Measurements from ENCODE around the gene SRPK1.
"Not testable (repeated sequence)": the region's sequence is repeated elsewhere in the genome, so short reads cannot be mapped to it uniquely, and the experiment has no call there.

SRPK1 gene

DNA sequence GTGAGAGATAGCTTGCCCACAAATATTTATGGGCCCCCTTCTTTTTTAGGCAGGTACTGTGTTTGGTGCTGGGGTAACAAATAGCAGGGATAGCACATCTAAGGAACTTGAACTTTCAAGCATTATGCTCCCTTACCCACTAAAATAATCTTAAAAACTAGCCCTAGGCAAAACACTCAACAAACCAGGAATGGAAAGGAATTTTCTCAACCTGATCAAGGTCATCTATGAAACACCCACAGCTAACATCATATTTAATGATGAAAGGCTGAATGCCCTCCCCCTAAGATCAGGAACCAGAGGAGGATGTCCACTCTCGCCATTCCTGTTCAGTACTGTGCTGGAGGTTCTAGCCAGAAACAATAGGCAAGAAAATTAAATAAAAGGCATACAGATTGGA, 8.7 kb upstream of the SRPK1 start:
- H3K4me3 ChIP-seq (ENCODE audit: low read length): no peak overlapping the region
- no peak overlapping the region for H3K9ac ChIP-seq (ENCODE audit: low read length)
- H3K36me3 ChIP-seq (ENCODE audit: control insufficient read depth, insufficient read depth, low read length, severe bottlenecking): no peaks in the 10 kb centered on the region
- H3K27me3 ChIP-seq (replicated peaks; ENCODE audit: control insufficient read depth, insufficient read depth, low read length): no peaks in the 10 kb centered on the region
- no peaks in the 10 kb centered on the region for H3K4me1 ChIP-seq (ENCODE audit: control insufficient read depth, insufficient read depth, low read length)
- no peak for DNase-seq (ENCODE audit: low read depth)
- no peaks in the 10 kb centered on the region for H3K9me3 ChIP-seq (ENCODE audit: control insufficient read depth, low read length)

DNA sequence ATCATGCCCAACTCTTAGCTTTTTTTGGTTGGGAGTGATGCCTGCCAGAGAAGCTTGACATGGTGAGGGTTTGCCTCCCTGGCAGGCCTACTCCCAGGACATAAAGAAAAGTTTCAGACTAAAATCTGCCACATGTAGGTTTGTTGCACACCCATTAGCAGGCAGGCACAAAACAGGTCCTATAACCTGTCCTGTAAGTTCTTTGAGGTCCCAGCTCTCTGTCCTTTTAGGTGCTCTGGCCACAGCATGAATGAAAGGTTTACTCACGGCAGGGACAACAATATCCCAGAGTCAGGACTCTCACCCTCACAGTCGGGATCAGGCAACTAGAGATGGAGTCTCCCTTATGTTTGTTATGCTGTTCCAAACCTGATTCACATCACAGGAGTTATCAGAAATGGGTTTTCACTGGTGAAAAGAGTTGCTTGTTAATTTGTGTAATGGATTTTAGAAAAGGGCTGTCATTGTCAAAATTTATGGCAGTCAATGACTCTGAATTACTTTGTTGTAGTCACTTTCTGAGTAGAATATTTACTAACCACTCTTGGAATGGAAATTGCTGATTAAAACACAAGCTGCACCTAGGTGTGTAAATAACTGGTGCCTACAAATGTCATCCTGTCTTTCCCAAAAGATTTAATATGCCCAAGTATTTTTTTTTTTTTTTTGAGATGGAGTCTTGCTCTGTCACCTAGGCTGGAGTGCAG, 5.8 kb upstream of the SRPK1 start:
- no peaks in the 10 kb centered on the region for H3K27me3 ChIP-seq (replicated peaks; ENCODE audit: control insufficient read depth, insufficient read depth, low read length)
- peaks cover 5% of the 10 kb centered on the region for H3K4me1 ChIP-seq (ENCODE audit: control insufficient read depth, insufficient read depth, low read length)
- no peak overlapping the region for H3K9ac ChIP-seq (ENCODE audit: low read length)
- no peaks in the 10 kb centered on the region for H3K9me3 ChIP-seq (ENCODE audit: control insufficient read depth, low read length)
- no peak for DNase-seq (ENCODE audit: low read depth)
- no peak overlapping the region for H3K4me3 ChIP-seq (ENCODE audit: low read length)
- H3K36me3 ChIP-seq (ENCODE audit: control insufficient read depth, insufficient read depth, low read length, severe bottlenecking): no peaks in the 10 kb centered on the region

DNA sequence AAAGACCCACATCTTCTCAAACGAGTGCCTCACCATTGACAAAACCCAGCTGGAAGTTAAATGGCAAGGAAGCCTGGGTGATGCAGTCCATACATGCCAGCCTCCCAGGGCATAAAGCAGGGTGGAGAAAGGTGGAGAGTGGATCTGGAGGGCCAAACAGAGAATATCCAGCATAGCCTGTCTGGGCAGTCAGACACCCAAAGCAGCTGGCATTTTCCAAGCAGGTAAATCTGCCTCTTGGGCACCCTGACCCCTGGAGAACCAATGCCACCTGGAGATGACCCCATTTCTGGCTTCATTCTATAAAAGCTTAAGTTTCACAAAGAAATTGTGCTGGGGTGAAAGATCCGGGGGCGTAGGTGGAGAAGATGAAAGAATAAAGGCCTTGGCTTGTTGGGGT, 5.1 kb upstream of the SRPK1 start:
- no peak overlapping the region for H3K4me3 ChIP-seq (ENCODE audit: low read length)
- no peak overlapping the region for H3K9ac ChIP-seq (ENCODE audit: low read length)
- H3K36me3 ChIP-seq (ENCODE audit: control insufficient read depth, insufficient read depth, low read length, severe bottlenecking): no peaks in the 10 kb centered on the region
- peaks cover 9% of the 10 kb centered on the region for H3K4me1 ChIP-seq (ENCODE audit: control insufficient read depth, insufficient read depth, low read length)
- H3K27me3 ChIP-seq (replicated peaks; ENCODE audit: control insufficient read depth, insufficient read depth, low read length): no peaks in the 10 kb centered on the region
- DNase-seq (ENCODE audit: low read depth): no peak
- no peaks in the 10 kb centered on the region for H3K9me3 ChIP-seq (ENCODE audit: control insufficient read depth, low read length)

DNA sequence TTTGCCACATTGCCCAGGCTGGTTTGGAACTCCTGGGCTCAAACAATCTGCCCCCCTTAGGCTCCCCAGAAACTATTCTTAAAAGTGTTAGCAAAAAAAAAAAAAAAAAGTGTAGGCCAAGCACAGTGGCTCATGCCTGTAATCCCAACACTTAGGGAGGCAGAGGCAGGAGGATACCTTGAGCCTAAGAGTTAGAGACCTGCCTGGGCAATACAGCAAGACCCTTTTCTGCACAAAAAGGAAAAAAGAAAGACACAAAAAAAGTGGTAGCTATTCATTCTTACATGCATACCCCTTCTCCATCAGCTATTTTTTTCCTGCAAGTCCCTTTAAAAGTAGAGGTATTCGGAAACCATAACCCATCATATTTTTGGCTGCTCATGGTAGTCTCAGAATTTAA, 3.2 kb upstream of the SRPK1 start:
- no peaks in the 10 kb centered on the region for H3K9me3 ChIP-seq (ENCODE audit: control insufficient read depth, low read length)
- no peak overlapping the region for H3K9ac ChIP-seq (ENCODE audit: low read length)
- H3K4me1 ChIP-seq (ENCODE audit: control insufficient read depth, insufficient read depth, low read length): peaks cover 15% of the 10 kb centered on the region
- no peaks in the 10 kb centered on the region for H3K27me3 ChIP-seq (replicated peaks; ENCODE audit: control insufficient read depth, insufficient read depth, low read length)
- no peak overlapping the region for H3K4me3 ChIP-seq (ENCODE audit: low read length)
- no peaks in the 10 kb centered on the region for H3K36me3 ChIP-seq (ENCODE audit: control insufficient read depth, insufficient read depth, low read length, severe bottlenecking)
- DNase-seq (ENCODE audit: low read depth): no peak

DNA sequence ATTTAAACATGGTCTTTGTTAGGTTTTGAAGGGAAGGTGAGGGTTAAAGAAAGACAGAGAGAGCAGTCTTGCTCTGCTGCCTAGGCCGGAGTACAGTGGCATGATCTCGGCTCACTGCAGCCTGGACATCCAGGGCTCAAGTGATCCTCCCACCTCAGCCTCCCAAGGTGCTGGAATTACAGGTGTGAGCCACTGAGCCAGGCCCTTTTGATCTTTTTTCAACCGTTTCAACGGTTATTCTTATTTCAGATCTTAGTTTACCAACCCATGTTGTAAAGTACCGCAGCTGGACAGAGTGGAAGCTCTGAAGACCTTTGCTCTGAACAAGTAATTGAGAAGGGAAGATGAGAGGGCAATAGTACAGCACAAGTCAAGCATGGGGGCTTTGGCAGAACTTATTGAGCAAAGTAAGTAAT, 1.2 kb upstream of the SRPK1 start:
- Histone ChIP-seq H3K4me3 (ENCODE audit: low read length) (no peak overlapping the region), H3K4me1 (ENCODE audit: control insufficient read depth, insufficient read depth, low read length) (peaks cover 21% of the 10 kb centered on the region), H3K27me3 (replicated peaks; ENCODE audit: control insufficient read depth, insufficient read depth, low read length) (no peaks in the 10 kb centered on the region), H3K9ac (ENCODE audit: low read length) (peak overlapping the region; percentile 83), H3K36me3 (ENCODE audit: control insufficient read depth, insufficient read depth, low read length, severe bottlenecking) (no peaks in the 10 kb centered on the region), H3K9me3 (ENCODE audit: control insufficient read depth, low read length) (no peaks in the 10 kb centered on the region)
- no peak for DNase-seq (ENCODE audit: low read depth)

DNA sequence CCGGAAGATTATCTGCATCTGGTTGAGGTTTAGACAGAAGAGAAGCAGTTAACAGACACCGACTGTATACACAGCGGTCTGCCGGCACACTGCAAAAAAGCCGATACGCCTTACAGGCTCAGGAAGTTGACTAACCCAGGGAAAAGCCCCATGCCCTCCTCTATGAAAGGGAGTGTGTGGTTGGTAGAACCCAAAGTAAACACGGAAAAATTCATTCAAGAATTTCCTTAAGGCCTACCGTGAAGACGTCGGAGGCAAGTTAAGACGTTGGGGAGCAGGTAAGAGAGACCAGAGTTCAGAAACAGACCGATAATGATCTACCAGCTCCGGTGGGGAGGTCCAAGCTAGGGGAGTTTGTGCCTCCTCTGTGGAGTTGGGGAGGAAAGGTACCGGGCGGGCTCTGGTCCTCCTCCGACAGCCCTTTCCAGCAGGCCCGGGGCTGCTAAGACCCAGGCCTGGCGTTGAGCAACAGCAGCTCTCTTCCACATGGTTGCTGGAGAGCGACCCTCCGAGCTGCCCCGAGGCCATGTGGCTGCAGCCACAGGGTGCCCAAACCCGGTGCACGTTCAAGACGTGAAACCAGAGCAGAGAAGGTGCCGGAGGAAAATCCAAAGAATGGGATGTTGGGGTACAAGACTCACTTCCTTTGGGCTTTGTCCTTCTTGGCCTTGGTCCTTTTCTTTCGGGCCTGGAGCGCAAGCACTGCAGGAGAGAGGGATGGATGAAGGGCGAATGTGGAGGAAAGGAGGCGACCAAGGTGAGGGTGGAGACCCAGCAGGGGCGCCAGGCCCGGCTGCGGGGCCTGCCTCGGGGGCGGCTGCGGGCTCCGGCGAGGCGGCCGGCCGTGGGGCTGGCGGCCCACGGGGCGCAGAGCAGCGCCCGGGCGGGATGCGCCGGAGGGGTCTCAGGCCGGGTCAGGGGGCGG, 809 bp downstream of the SRPK1 start:
- H3K9me3 ChIP-seq (ENCODE audit: control insufficient read depth, low read length): no peaks in the 10 kb centered on the region
- peak overlapping the region; percentile 96 for H3K4me3 ChIP-seq (ENCODE audit: low read length)
- DNase-seq (ENCODE audit: low read depth): peak; percentile 74
- H3K9ac ChIP-seq (ENCODE audit: low read length): peak overlapping the region; percentile 89
- peaks cover 5% of the 10 kb centered on the region for H3K36me3 ChIP-seq (ENCODE audit: control insufficient read depth, insufficient read depth, low read length, severe bottlenecking)
- H3K27me3 ChIP-seq (replicated peaks; ENCODE audit: control insufficient read depth, insufficient read depth, low read length): no peaks in the 10 kb centered on the region
- H3K4me1 ChIP-seq (ENCODE audit: control insufficient read depth, insufficient read depth, low read length): peaks cover 21% of the 10 kb centered on the region

DNA sequence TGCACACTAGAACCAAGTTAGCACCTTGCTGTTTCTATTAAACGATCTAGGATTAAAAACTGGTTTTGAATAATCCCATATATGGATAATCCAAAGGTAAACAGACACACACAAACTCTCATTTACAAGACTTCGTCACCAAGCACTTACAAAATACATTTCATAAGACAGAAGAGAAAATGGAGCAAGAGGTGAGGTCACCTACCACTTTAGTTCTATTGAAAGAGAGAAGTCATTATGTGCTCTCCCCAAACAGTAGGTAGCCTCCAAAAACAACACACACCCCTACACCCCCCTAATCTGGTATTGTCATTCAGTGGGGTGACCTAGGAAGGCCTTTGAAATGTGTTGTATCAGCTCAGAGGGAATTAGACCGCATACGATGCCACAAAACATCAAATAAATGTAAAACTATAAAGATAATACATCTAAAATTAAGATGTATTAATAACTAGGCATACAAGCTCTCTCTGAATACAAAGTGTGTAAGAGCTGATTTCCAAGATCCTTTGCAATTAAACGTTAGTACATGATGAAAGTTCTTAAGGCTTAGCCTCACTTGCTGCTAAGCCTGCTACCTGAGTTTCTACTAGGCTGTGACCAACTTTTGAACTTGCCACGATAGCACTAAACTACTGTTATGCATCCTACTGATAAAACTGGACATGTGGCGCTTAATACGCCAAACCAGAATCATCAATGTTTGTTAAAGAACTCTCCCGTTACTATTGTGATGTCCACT, 1.6 kb downstream of the SRPK1 start:
- no peaks in the 10 kb centered on the region for H3K9me3 ChIP-seq (ENCODE audit: control insufficient read depth, low read length)
- H3K4me3 ChIP-seq (ENCODE audit: low read length): peak overlapping the region; percentile 96
- peaks cover 21% of the 10 kb centered on the region for H3K4me1 ChIP-seq (ENCODE audit: control insufficient read depth, insufficient read depth, low read length)
- no peaks in the 10 kb centered on the region for H3K27me3 ChIP-seq (replicated peaks; ENCODE audit: control insufficient read depth, insufficient read depth, low read length)
- DNase-seq (ENCODE audit: low read depth): peak; percentile 36
- peak overlapping the region; percentile 89 for H3K9ac ChIP-seq (ENCODE audit: low read length)
- peaks cover 10% of the 10 kb centered on the region for H3K36me3 ChIP-seq (ENCODE audit: control insufficient read depth, insufficient read depth, low read length, severe bottlenecking)

DNA sequence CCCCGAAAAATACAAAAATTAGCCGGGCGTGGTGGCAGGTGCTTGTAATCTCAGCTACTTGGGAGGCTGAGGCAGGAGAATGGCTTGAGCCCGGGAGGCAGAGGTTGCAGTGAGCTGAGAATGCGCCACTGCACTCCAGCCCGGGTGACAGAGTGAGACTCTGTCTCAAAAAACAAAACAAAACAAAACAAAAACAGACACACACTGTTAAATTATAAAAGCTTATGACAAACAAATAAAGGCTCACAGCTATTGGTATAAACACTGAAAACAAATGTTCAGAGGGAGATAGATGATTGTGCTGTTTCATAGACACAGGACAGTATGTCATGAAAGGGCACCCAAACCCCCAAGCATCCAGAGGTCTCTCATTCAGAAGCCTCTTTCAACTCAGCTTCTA, 4.0 kb downstream of the SRPK1 start:
- Histone ChIP-seq H3K4me1 (ENCODE audit: control insufficient read depth, insufficient read depth, low read length) (peaks cover 18% of the 10 kb centered on the region), H3K36me3 (ENCODE audit: control insufficient read depth, insufficient read depth, low read length, severe bottlenecking) (peaks cover 20% of the 10 kb centered on the region)
- H3K9me3 ChIP-seq (ENCODE audit: control insufficient read depth, low read length); H3K4me3 ChIP-seq (ENCODE audit: low read length); DNase-seq (ENCODE audit: low read depth); H3K9ac ChIP-seq (ENCODE audit: low read length); H3K27me3 ChIP-seq (replicated peaks; ENCODE audit: control insufficient read depth, insufficient read depth, low read length): not testable (repeated sequence)

DNA sequence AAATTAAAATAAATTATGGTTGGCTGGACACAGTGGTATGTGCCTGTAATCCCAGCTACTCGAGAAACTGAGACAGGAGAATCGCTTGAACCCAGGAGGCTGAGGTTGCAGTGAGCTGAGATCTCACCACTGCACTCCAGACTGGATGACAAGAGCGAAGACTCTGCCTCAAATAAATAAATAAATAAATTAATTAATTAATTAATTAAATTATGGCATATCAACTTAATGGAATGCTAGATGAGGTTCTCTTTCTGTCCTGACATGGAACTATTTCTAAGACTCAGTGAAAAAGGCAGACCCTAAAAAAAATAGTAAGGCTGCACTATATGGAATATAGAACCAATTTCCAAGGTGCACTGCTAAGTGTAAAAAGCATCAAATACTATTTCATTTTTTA, 4.8 kb downstream of the SRPK1 start:
- no peak overlapping the region for H3K9ac ChIP-seq (ENCODE audit: low read length)
- H3K9me3 ChIP-seq (ENCODE audit: control insufficient read depth, low read length): no peaks in the 10 kb centered on the region
- no peaks in the 10 kb centered on the region for H3K27me3 ChIP-seq (replicated peaks; ENCODE audit: control insufficient read depth, insufficient read depth, low read length)
- DNase-seq (ENCODE audit: low read depth): no peak
- H3K4me3 ChIP-seq (ENCODE audit: low read length): no peak overlapping the region
- peaks cover 20% of the 10 kb centered on the region for H3K36me3 ChIP-seq (ENCODE audit: control insufficient read depth, insufficient read depth, low read length, severe bottlenecking)
- H3K4me1 ChIP-seq (ENCODE audit: control insufficient read depth, insufficient read depth, low read length): peaks cover 12% of the 10 kb centered on the region

DNA sequence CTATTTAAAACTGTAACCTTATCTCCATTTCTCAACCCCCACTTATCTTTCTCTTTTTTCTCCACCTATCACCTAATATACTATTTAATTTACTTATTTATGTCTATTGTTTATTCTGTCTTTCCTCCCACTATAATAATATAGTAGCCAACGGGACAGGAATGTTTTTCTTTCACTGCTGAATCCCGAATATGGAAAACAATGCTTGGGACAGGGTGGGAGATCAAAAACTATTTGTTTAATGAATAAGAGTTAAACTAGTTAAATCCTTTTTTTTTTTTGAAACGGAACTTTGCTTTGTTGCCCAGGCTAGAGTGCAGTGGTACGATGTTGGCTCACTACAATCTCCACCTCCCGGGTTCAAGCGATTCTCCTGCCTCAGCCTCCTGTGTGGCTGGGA, 6.4 kb downstream of the SRPK1 start:
- H3K36me3 ChIP-seq (ENCODE audit: control insufficient read depth, insufficient read depth, low read length, severe bottlenecking): peaks cover 29% of the 10 kb centered on the region

More for the DNA sequence above, 6.4 kb downstream of the SRPK1 start:
- no peaks in the 10 kb centered on the region for H3K27me3 ChIP-seq (replicated peaks; ENCODE audit: control insufficient read depth, insufficient read depth, low read length)
- H3K9me3 ChIP-seq (ENCODE audit: control insufficient read depth, low read length): no peaks in the 10 kb centered on the region
- DNase-seq (ENCODE audit: low read depth): no peak
- peaks cover 10% of the 10 kb centered on the region for H3K4me1 ChIP-seq (ENCODE audit: control insufficient read depth, insufficient read depth, low read length)
- no peak overlapping the region for H3K4me3 ChIP-seq (ENCODE audit: low read length)
- H3K9ac ChIP-seq (ENCODE audit: low read length): no peak overlapping the region

All from adipocyte (in vitro differentiated cells).